Measurements from ENCODE around the gene NHS. TPM values are rescaled to one million over a fixed set of nuclear protein-coding genes. Genes with fewer than 3 reads are reported as not detected.
A peak's percentile ranks its signal among the peaks of the same experiment; 100 is the strongest.

NHS gene
- total and polyA plus RNA-seq, 2 of the 4 experiments (the other 2 are of a cell fraction) = 0.36 to 0.90 TPM

- ChIA-PET POLR2A (ENCODE audit: unreplicated experiment) (no interaction called here), CTCF (interaction anchor here (0.6 to 0.7 kb wide), 2 partner anchors 18 to 563 kb away, joined by 3 to 4 read pairs; no protein-coding TSS in a partner anchor)
- Histone ChIP-seq H3K18ac (ENCODE audit: low read depth, low read length) (no peak overlapping the region), H4K8ac (ENCODE audit: low read depth in 2 of 2, low read length in 2 of 2) (no peak overlapping the region), H2BK15ac (ENCODE audit: low read depth, low read length) (no peak overlapping the region), H2BK5ac (ENCODE audit: low read depth, low read length, poor library complexity, severe bottlenecking) (no peak overlapping the region), H3K79me1 (ENCODE audit: low read depth in 1 of 2, low read length in 2 of 2) (peaks cover 0 to 4% of the 10 kb centered on the region in 2 experiments; a peak in 3 of 4 replicates), H2AK5ac (ENCODE audit: low read depth, low read length) (no peak overlapping the region), H3K4ac (ENCODE audit: low read depth, low read length) (no peak overlapping the region), H3K36me3 (ENCODE audit: control insufficient read depth, insufficient read depth, low read length) (no peaks in the 10 kb centered on the region), H4K91ac (ENCODE audit: insufficient read depth, low read depth, low read length) (no peak overlapping the region), H3K9ac (ENCODE audit: low read depth, low read length) (no peak overlapping the region), H2BK20ac (ENCODE audit: low read depth, low read length) (no peak overlapping the region), H3K23ac (ENCODE audit: low read depth, low read length) (no peak overlapping the region), H3K4me2 (ENCODE audit: low read depth, low read length) (no peak overlapping the region), H3K4me3 (ENCODE audit: insufficient read depth, low read depth, low read length) (no peak overlapping the region), H2AK9ac (replicated peaks; ENCODE audit: low read depth, low read length, poor library complexity) (no peak overlapping the region), H4K5ac (ENCODE audit: low read depth, low read length) (no peak overlapping the region), H3K56ac (ENCODE audit: extremely low read depth, insufficient read depth, low read length) (no peak overlapping the region), H3K9me1 (ENCODE audit: insufficient read depth, low read length) (no peaks in the 10 kb centered on the region), H3K9me3 (ENCODE audit: control insufficient read depth, insufficient read depth, low read length) (no peaks in the 10 kb centered on the region), H3K27ac (ENCODE audit: insufficient read depth, low read length) (no peak overlapping the region), H2BK120ac (ENCODE audit: low read depth, low read length) (no peak overlapping the region), H2AFZ (replicated peaks; ENCODE audit: low read length, poor library complexity) (no peak overlapping the region), H4K20me1 (ENCODE audit: insufficient read depth, low read length) (peaks cover 3% of the 10 kb centered on the region; the same call in 1 of the 2 replicates), H3K27me3 (ENCODE audit: control insufficient read depth, insufficient read depth, low read length) (no peaks in the 10 kb centered on the region), H3K14ac (replicated peaks; ENCODE audit: low read depth, low read length) (no peak overlapping the region), H3K4me1 (ENCODE audit: control insufficient read depth, insufficient read depth, low read length) (no peaks in the 10 kb centered on the region)
- TF ChIP-seq NFE2L2 (IDR thresholded peaks at IDR 0.05; ENCODE audit: low read depth, low read length) = no peak
- no peak for TF ChIP-seq MXI1 (IDR thresholded peaks at IDR 0.05; ENCODE audit: borderline replicate concordance, low read depth, low read length)
- TF ChIP-seq ELK1 (IDR thresholded peaks at IDR 0.05; ENCODE audit: borderline replicate concordance, low read depth, low read length) = no peak
- TF ChIP-seq MAFK (IDR thresholded peaks at IDR 0.05; ENCODE audit: low read depth, low read length) = no peak
- TF ChIP-seq CHD1 (IDR thresholded peaks at IDR 0.05; ENCODE audit: low read depth, low read length) = no peak
- TF ChIP-seq POLR2A (IDR thresholded peaks at IDR 0.05; ENCODE audit: low read depth, low read length) = no peak
- TF ChIP-seq USF2 (IDR thresholded peaks at IDR 0.05; ENCODE audit: low read depth, low read length) = no peak
- TF ChIP-seq RCOR1 (IDR thresholded peaks at IDR 0.05; ENCODE audit: insufficient replicate concordance, low read length) = no peak
- TF ChIP-seq SMC3 (IDR thresholded peaks at IDR 0.05; ENCODE audit: low read depth, low read length) = no peak
- DNase-seq (peak; percentile 20), ATAC-seq (ENCODE audit: low read depth) (no peak)
- no TSS peak for BruUV-seq (replicated peaks)
- dilution Hi-C loops (cut with HindIII; ENCODE audit: low sequenced_read_pairs, unreplicated experiment) = no loop called here
- in situ Hi-C loops (cut with MboI; ENCODE audit: low sequenced_read_pairs) = no loop called here
- WGBS, 2 experiments (ENCODE audit: extremely low coverage in 2 of 2, insufficient read length in 1 of 2) = no CpG with 5 or more reads among the region's 2 CpGs
- intact Hi-C loops (cut with micrococcal nuclease) = loop anchor here (2.0 kb wide), 1 partner anchor 633 kb away; no protein-coding TSS in a partner anchor
Observed at GRCh38 chrX:17743913-17744312, 368.9 kb downstream of the NHS start.
